Natural killer cell (primary cell): Measurements from ENCODE around the gene NUFIP2. TPM values are rescaled to one million over a fixed set of nuclear protein-coding genes. Genes with fewer than 3 reads are reported as not detected.

Experiments
- ATAC-seq, 3 donors: fragments of 150-1000 bp in 2 of 3; fragments of 200-7000 bp in 1 of 3; cut with Tn5 transposase; 1 replicate in 1 of 3; 2 replicates in 2 of 3; pipeline ENCODE4 v1.10.0; 2021; ENCODE audit warnings: mild to moderate bottlenecking in 2 of 3, moderate library complexity in 2 of 3
- DNase-seq, 2 donors: peaks; one replicate each; pipeline versions ENCODE4 v3.0.0 to v3.0.0-alpha.2; 2013 to 2021; ENCODE audit warnings: mixed read lengths in 1 of 2
- H3K27ac ChIP-seq: one replicate; pipeline ENCODE4 v1.5.1; 2013; ENCODE audit warnings: mild to moderate bottlenecking, low read length
- H3K27me3 ChIP-seq: one replicate; pipeline ENCODE4 v1.6.1; 2013; ENCODE audit warnings: low read length; ENCODE audit not compliant: control insufficient read depth, insufficient read depth
- H3K36me3 ChIP-seq: one replicate; pipeline ENCODE4 v1.6.1; 2013; ENCODE audit warnings: low read length; ENCODE audit not compliant: control insufficient read depth, insufficient read depth
- H3K4me1 ChIP-seq: one replicate; pipeline ENCODE4 v1.6.1; 2013; ENCODE audit warnings: low read length; ENCODE audit not compliant: control insufficient read depth, insufficient read depth
- H3K4me3 ChIP-seq: one replicate; pipeline ENCODE4 v1.5.1; 2013; ENCODE audit warnings: low read length
- H3K9me3 ChIP-seq: one replicate; pipeline ENCODE4 v1.6.1; 2013; ENCODE audit warnings: low read length; ENCODE audit not compliant: control insufficient read depth, insufficient read depth
- H3K27ac Mint-ChIP-seq, 2 donors: one replicate each; pipeline ENCODE4 v1.8.0; 2022; ENCODE audit warnings: mild to moderate bottlenecking in 2 of 2, mixed read lengths in 2 of 2, moderate library complexity in 1 of 2
- H3K27me3 Mint-ChIP-seq, 2 donors: one replicate each; pipeline ENCODE4 v1.8.0; 2022; ENCODE audit warnings: low read depth in 2 of 2, mixed read lengths in 2 of 2
- H3K36me3 Mint-ChIP-seq: one replicate; pipeline ENCODE4 v1.8.0; 2022; ENCODE audit warnings: mixed read lengths
- H3K4me1 Mint-ChIP-seq, 2 donors: one replicate each; pipeline ENCODE4 v1.8.0; 2022; ENCODE audit warnings: mixed read lengths in 2 of 2
- H3K4me3 Mint-ChIP-seq: one replicate; pipeline ENCODE4 v1.8.0; 2022; ENCODE audit warnings: mild to moderate bottlenecking, moderate library complexity, mixed read lengths
- H3K9me3 Mint-ChIP-seq, 2 donors: one replicate each; pipeline ENCODE4 v1.8.0; 2022; ENCODE audit warnings: mixed read lengths in 2 of 2
- WGBS: methylation state at CpG from one replicate; pipeline ENCODE4 v1.1.7; 2013; ENCODE audit warnings: missing lambda C conversion rate; ENCODE audit not compliant: insufficient coverage; 5-methylcytosine and 5-hydroxymethylcytosine counted together
- intact Hi-C: fragments of 100-400 bp; cut with micrococcal nuclease; formaldehyde crosslinking; loops from one replicate; pipeline ENCODE4 v1.14.2; 2022
- total RNA-seq, 4 donors: library from RNA; stranded (reverse); fragments of 120-200 nt in 1 of 4; gene quantifications; one replicate each; pipeline versions ENCODE4 v1.2.3 to v1.2.4, GENCODE V29; 2013 to 2022
- TF ChIP-seq, protein P1 (sequence below): fragments of 200-600 bp; IDR thresholded peaks from one replicate; pipeline ENCODE4 v1.8.0; 2022; ENCODE audit warnings: antibody characterized with exemption

Gene NUFIP2
- total RNA-seq, 3 donors from 2014 or later (not counting 1 experiment from before 2014, with no cell fraction given): 79.2 to 112 (median 95.0) TPM

DNA sequence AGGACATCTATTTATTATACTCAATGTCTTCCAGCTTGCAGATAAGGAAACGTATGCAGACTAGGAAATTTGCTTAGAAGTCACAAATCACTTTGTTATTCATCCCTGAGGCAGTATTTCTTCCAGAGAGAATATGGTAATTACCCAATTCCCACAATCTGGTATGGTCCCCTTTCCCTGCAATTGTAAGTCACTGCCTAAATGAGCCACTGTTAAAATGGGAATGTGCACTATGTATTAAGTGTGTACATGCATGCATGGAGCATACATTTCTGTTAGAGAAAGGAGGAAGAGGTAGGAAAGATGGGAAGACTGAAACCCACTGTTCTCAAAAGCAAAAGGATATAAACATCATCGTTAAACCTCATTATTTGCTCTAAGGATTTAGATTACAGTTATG is 10.0 kb downstream of the NUFIP2 start:
- TF ChIP-seq, protein P1, sequence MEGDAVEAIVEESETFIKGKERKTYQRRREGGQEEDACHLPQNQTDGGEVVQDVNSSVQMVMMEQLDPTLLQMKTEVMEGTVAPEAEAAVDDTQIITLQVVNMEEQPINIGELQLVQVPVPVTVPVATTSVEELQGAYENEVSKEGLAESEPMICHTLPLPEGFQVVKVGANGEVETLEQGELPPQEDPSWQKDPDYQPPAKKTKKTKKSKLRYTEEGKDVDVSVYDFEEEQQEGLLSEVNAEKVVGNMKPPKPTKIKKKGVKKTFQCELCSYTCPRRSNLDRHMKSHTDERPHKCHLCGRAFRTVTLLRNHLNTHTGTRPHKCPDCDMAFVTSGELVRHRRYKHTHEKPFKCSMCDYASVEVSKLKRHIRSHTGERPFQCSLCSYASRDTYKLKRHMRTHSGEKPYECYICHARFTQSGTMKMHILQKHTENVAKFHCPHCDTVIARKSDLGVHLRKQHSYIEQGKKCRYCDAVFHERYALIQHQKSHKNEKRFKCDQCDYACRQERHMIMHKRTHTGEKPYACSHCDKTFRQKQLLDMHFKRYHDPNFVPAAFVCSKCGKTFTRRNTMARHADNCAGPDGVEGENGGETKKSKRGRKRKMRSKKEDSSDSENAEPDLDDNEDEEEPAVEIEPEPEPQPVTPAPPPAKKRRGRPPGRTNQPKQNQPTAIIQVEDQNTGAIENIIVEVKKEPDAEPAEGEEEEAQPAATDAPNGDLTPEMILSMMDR: no peak
- Histone ChIP-seq H3K4me3 (no peak overlapping the region), H3K36me3 (peaks cover 67% of the 10 kb centered on the region), H3K9me3 (peaks cover 6% of the 10 kb centered on the region), H3K27ac (no peak overlapping the region), H3K27me3 (no peaks in the 10 kb centered on the region), H3K4me1 (peaks cover 19% of the 10 kb centered on the region)
- 75% methylated on average over 2 of the region's 2 CpGs for WGBS
- Mint-ChIP-seq H3K9me3 (peaks cover 0 to 3% of the 10 kb centered on the region in 2 donors), H3K27ac (peak overlapping the region; percentile 53 to 55), H3K27me3 (no peaks in the 10 kb centered on the region), H3K4me3 (peak overlapping the region; percentile 17), H3K36me3 (peaks cover 26% of the 10 kb centered on the region), H3K4me1 (peaks cover 67 to 68% of the 10 kb centered on the region in 2 donors)
- no peak for ATAC-seq
- intact Hi-C loops: no loop called here
- DNase-seq: no peak

DNA sequence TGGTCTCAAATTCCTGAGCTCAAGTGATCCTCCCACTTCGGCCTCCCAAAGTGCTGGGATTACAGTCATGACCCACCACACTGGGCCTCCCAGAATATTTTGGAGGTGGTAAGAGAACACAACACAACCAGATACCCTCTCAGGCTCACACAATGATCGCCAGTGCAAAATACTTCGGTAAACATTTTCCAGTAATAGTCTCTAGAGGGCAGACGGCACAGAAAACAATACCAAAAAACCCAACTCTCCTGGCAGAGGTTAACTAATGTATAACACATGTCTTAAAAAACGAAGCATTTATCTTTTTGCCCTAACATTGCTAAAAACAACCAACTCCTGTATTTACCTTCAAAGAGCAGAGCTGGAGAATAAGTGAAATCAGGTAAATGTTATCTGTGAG is 10.5 kb downstream of the NUFIP2 start:
- DNase-seq: peak in 1 of 2 donors; percentile 31
- intact Hi-C loops: no loop called here
- Histone ChIP-seq H3K27ac (no peak overlapping the region), H3K4me3 (no peak overlapping the region), H3K9me3 (peaks cover 6% of the 10 kb centered on the region), H3K27me3 (no peaks in the 10 kb centered on the region), H3K36me3 (peaks cover 71% of the 10 kb centered on the region), H3K4me1 (peaks cover 15% of the 10 kb centered on the region)
- TF ChIP-seq, protein P1: no peak
- Mint-ChIP-seq H3K9me3 (peaks cover 0 to 6% of the 10 kb centered on the region in 2 donors), H3K27me3 (no peaks in the 10 kb centered on the region), H3K4me3 (peak overlapping the region; percentile 13), H3K4me1 (peaks cover 64 to 67% of the 10 kb centered on the region in 2 donors), H3K27ac (peak overlapping the region; percentile 53 to 55), H3K36me3 (peaks cover 26% of the 10 kb centered on the region)
- ATAC-seq: peak in 1 of 3 donors; percentile 53
- 62% methylated on average over 5 of the region's 5 CpGs for WGBS

DNA sequence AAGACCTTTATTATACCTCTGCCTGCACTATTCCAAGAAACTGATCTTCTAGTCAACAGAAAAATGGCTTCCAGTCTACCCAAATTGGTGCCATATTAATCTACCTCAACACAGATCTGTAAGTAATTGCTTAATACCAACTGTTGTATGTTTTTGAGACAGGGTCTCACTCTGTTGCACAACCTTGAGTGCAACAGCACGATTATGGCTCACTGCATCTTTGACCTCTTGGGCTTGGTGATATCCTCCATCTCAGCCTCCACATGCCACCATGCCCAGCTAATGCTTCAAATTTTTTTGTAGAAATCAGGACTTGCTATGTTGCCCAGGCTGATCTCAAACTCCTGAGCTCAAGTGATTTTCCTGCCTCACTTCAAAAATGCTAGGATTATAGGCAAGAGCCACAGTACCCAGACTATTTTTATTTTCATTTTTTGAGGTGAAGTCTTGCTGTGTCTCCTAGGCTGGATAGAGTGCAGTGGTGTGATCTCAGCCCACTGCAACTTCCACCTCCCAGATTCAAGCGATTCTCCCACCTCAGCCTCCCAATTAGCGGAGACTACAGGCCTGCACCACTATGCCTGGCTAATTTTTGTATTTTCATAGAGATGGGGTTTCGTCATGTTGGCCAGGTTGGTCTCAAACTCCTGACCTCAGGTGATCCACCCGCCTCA is 14.4 kb downstream of the NUFIP2 start:
- DNase-seq: no peak
- Histone ChIP-seq H3K27me3 (no peaks in the 10 kb centered on the region), H3K4me1 (peaks cover 27% of the 10 kb centered on the region), H3K27ac (no peak overlapping the region), H3K9me3 (peaks cover 9% of the 10 kb centered on the region), H3K4me3 (no peak overlapping the region), H3K36me3 (peaks cover 56% of the 10 kb centered on the region)
- Mint-ChIP-seq H3K9me3 (peaks cover 0 to 7% of the 10 kb centered on the region in 2 donors), H3K4me3 (no peak overlapping the region), H3K27ac (peak overlapping the region; percentile 60 to 74), H3K4me1 (peaks cover 65 to 68% of the 10 kb centered on the region in 2 donors), H3K27me3 (no peaks in the 10 kb centered on the region), H3K36me3 (peaks cover 11% of the 10 kb centered on the region)
- 97% methylated on average over 5 of the region's 5 CpGs for WGBS
- intact Hi-C loops: no loop called here
- no peak for ATAC-seq
- TF ChIP-seq, protein P1: no peak

DNA sequence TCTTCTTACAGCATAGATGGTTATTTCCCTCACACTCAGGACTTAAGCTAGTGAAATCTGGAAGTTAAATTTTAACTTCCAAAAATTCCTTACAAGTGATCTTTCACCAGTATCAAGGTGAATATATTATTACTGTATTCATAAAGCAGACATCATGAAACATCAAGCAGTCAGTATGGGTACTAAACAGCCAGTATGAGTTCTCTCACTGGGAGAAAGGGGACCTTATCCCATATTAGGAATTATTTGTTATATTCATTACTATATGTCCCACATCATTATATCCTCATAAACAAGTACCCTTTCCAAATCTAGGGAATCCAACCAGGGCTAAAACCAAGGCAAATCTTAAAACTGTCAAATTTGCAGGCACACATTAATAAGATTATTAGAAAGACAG is 15.3 kb downstream of the NUFIP2 start:
- H3K27ac ChIP-seq: no peak overlapping the region
- Mint-ChIP-seq H3K27me3 (no peaks in the 10 kb centered on the region), H3K27ac (peak overlapping the region in 1 of 2 donors; percentile 60), H3K9me3 (peaks cover 0 to 7% of the 10 kb centered on the region in 2 donors), H3K36me3 (peaks cover 11% of the 10 kb centered on the region), H3K4me1 (peaks cover 67 to 68% of the 10 kb centered on the region in 2 donors), H3K4me3 (no peak overlapping the region)
- H3K36me3 ChIP-seq: peaks cover 57% of the 10 kb centered on the region
- ATAC-seq: no peak
- peaks cover 9% of the 10 kb centered on the region for H3K9me3 ChIP-seq
- intact Hi-C loops: no loop called here
- no peaks in the 10 kb centered on the region for H3K27me3 ChIP-seq
- TF ChIP-seq, protein P1: no peak
- peaks cover 27% of the 10 kb centered on the region for H3K4me1 ChIP-seq
- no peak overlapping the region for H3K4me3 ChIP-seq
- DNase-seq: no peak
